IMR-90 (cell line): ENCODE data around the gene MCF2L2. TPM values are rescaled to one million over a fixed set of nuclear protein-coding genes. Genes with fewer than 3 reads are reported as not detected.

Source experiments
- ATAC-seq: fragments of 200-7000 bp; cut with Tn5 transposase; 2 replicates; pipeline ENCODE4 v1.9.1; 2020; ENCODE audit warnings: low read depth, mild to moderate bottlenecking, moderate library complexity
- BruUV-seq: library from RNA; stranded (reverse); fragments of 400-500 nt; replicated peaks from 2 replicates; lab custom pipeline; 2021; lab: Mats Ljungman, UMichigan
- CTCF ChIA-PET: fragments of 300-600 bp; formaldehyde crosslinking; extraction: SDS; loops from one replicate; lab custom pipeline; 2021; ENCODE audit warnings: antibody characterized with exemption; lab: Yijun Ruan, JAX
- POLR2A ChIA-PET: fragments of 300-600 bp; sonication (Branson Sonifier 250); formaldehyde crosslinking; loops from one replicate; lab custom pipeline; 2022; ENCODE audit warnings: antibody characterized with exemption; ENCODE audit not compliant: unreplicated experiment; lab: Charles Lee
- DNase-seq: peaks from one replicate; pipeline ENCODE4 v3.0.0; 2013
- H2AFZ ChIP-seq: replicated peaks from 2 replicates; pipeline ENCODE3; 2013; ENCODE audit warnings: low read length, mild to moderate bottlenecking; ENCODE audit not compliant: poor library complexity
- H2AK5ac ChIP-seq: 2 replicates; pipeline ENCODE4 v1.6.1; 2013; ENCODE audit warnings: low read depth, low read length, inconsistent platforms
- H2AK9ac ChIP-seq: replicated peaks from 2 replicates; pipeline ENCODE3; 2013; ENCODE audit warnings: mild to moderate bottlenecking, low read depth, low read length, moderate library complexity; ENCODE audit not compliant: poor library complexity
- H2BK120ac ChIP-seq: 2 replicates; pipeline ENCODE4 v1.6.1; 2013; ENCODE audit warnings: low read depth, low read length, inconsistent platforms
- H2BK15ac ChIP-seq: 3 replicates; pipeline ENCODE4 v1.6.1; 2013; ENCODE audit warnings: low read depth, low read length, inconsistent platforms
- H2BK20ac ChIP-seq: 2 replicates; pipeline ENCODE4 v1.6.1; 2013; ENCODE audit warnings: low read depth, mild to moderate bottlenecking, inconsistent platforms, low read length, moderate library complexity
- H2BK5ac ChIP-seq: 2 replicates; pipeline ENCODE4 v1.6.1; 2013; ENCODE audit warnings: mild to moderate bottlenecking, low read depth, low read length, inconsistent platforms; ENCODE audit not compliant: poor library complexity, severe bottlenecking
- H3K14ac ChIP-seq: replicated peaks from 2 replicates; pipeline ENCODE4 v1.6.1; 2013; ENCODE audit warnings: low read depth, low read length, inconsistent platforms
- H3K18ac ChIP-seq: 2 replicates; pipeline ENCODE4 v1.6.1; 2013; ENCODE audit warnings: low read depth, low read length, control low read depth
- H3K23ac ChIP-seq: 2 replicates; pipeline ENCODE4 v1.6.1; 2013; ENCODE audit warnings: low read depth, low read length, inconsistent platforms
- H3K27ac ChIP-seq: 2 replicates; pipeline ENCODE4 v1.5.1; 2013; ENCODE audit warnings: mild to moderate bottlenecking, control low read depth, low read length; ENCODE audit not compliant: insufficient read depth
- H3K27me3 ChIP-seq: 2 replicates; pipeline ENCODE4 v1.6.1; 2013; ENCODE audit warnings: low read length; ENCODE audit not compliant: control insufficient read depth, insufficient read depth
- H3K36me3 ChIP-seq: 2 replicates; pipeline ENCODE4 v1.6.1; 2013; ENCODE audit warnings: low read length, mixed read lengths; ENCODE audit not compliant: control insufficient read depth, insufficient read depth
- H3K4ac ChIP-seq: 2 replicates; pipeline ENCODE4 v1.6.1; 2013; ENCODE audit warnings: low read depth, low read length, inconsistent platforms
- H3K4me1 ChIP-seq: 2 replicates; pipeline ENCODE4 v1.6.1; 2013; ENCODE audit warnings: low read length, mixed read lengths; ENCODE audit not compliant: control insufficient read depth, insufficient read depth
- H3K4me2 ChIP-seq: 2 replicates; pipeline ENCODE4 v1.6.1; 2013; ENCODE audit warnings: low read depth, mild to moderate bottlenecking, control low read depth, low read length, moderate library complexity
- H3K4me3 ChIP-seq: 2 replicates; pipeline ENCODE4 v1.5.1; 2013; ENCODE audit warnings: low read depth, mild to moderate bottlenecking, control low read depth, low read length, moderate library complexity; ENCODE audit not compliant: insufficient read depth
- H3K56ac ChIP-seq: 2 replicates; pipeline ENCODE4 v1.6.1; 2013; ENCODE audit warnings: low read length, inconsistent platforms; ENCODE audit not compliant: insufficient read depth; ENCODE audit errors: extremely low read depth
- H3K79me1 ChIP-seq, 2 experiments: 2 replicates each; pipeline ENCODE4 v1.6.1; 2013; ENCODE audit warnings: low read length in 2 of 2, inconsistent platforms in 1 of 2, low read depth in 1 of 2
- H3K9ac ChIP-seq: 2 replicates; pipeline ENCODE4 v1.6.1; 2013; ENCODE audit warnings: low read depth, low read length, control low read depth
- H3K9me1 ChIP-seq: 2 replicates; pipeline ENCODE4 v1.6.1; 2013; ENCODE audit warnings: low read length, inconsistent platforms; ENCODE audit not compliant: insufficient read depth
- H3K9me3 ChIP-seq: 2 replicates; pipeline ENCODE4 v1.6.1; 2013; ENCODE audit warnings: low read length; ENCODE audit not compliant: control insufficient read depth, insufficient read depth
- H4K20me1 ChIP-seq: 2 replicates; pipeline ENCODE4 v1.6.1; 2013; ENCODE audit warnings: low read length, inconsistent platforms; ENCODE audit not compliant: insufficient read depth
- H4K5ac ChIP-seq: 2 replicates; pipeline ENCODE4 v1.6.1; 2013; ENCODE audit warnings: mild to moderate bottlenecking, low read depth, low read length, control low read depth
- H4K8ac ChIP-seq, 2 experiments: 2 replicates each; pipeline ENCODE4 v1.6.1; 2013; ENCODE audit warnings: low read depth in 2 of 2, low read length in 2 of 2, control low read depth in 1 of 2, inconsistent platforms in 1 of 2
- H4K91ac ChIP-seq: 2 replicates; pipeline ENCODE4 v1.6.1; 2013; ENCODE audit warnings: low read depth, low read length, inconsistent platforms; ENCODE audit not compliant: insufficient read depth
- CHD1 ChIP-seq: IDR thresholded peaks from 2 replicates; pipeline ENCODE4 v1.6.1; 2012; ENCODE audit warnings: low read depth, low read length, improper control_type of control experiment
- FOS ChIP-seq: fragments of 150-350 bp; IDR thresholded peaks from 2 replicates; pipeline ENCODE4 v1.6.1; 2016; ENCODE audit warnings: low read depth, low read length
- MAFK ChIP-seq: IDR thresholded peaks from 2 replicates; pipeline ENCODE4 v1.6.1; 2012; ENCODE audit warnings: low read depth, low read length, improper control_type of control experiment
- NFE2L2 ChIP-seq: fragments of 150-350 bp; IDR thresholded peaks from 2 replicates; pipeline ENCODE4 v1.6.1; 2016; ENCODE audit warnings: low read depth, mild to moderate bottlenecking, low read length
- RAD21 ChIP-seq: IDR thresholded peaks from 2 replicates; pipeline ENCODE4 v1.6.1; 2012; ENCODE audit warnings: low read length, improper control_type of control experiment
- WGBS, 2 experiments: methylation state at CpG; one replicate each; pipeline versions ENCODE4 v1.1.5 to v1.1.7; 2013; ENCODE audit warnings: missing lambda C conversion rate in 2 of 2; ENCODE audit not compliant: insufficient read length in 1 of 2; ENCODE audit errors: extremely low coverage in 2 of 2; 5-methylcytosine and 5-hydroxymethylcytosine counted together
- dilution Hi-C: fragments of 300-500 bp; cut with HindIII; formaldehyde crosslinking; loops from one replicate; pipeline ENCODE4 v1.14.3; 2018; ENCODE audit warnings: low sequenced_read_pairs; ENCODE audit not compliant: unreplicated experiment
- in situ Hi-C: fragments of 300-500 bp; cut with MboI; formaldehyde crosslinking; loops from 3 replicates; pipeline ENCODE4 v1.14.3; 2019; ENCODE audit warnings: low sequenced_read_pairs, inconsistent platforms, mixed read lengths
- intact Hi-C: fragments of 100-400 bp; cut with micrococcal nuclease; formaldehyde crosslinking; loops from 2 replicates; pipeline ENCODE4 v1.10.0; 2022
- polyA plus RNA-seq, 3 experiments: library from polyadenylated mRNA; depleted of rRNA; stranded (reverse); fragments of >200 nt; gene quantifications; 2 replicates each; pipeline ENCODE4 v1.2.3, GENCODE V29; 2012; ENCODE audit warnings: low replicate concordance in 1 of 3
- total RNA-seq: library from RNA; depleted of rRNA; stranded (reverse); fragments of >200 nt; gene quantifications from 2 replicates; pipeline ENCODE4 v1.2.3, GENCODE V29; 2012
- TF ChIP-seq, protein P1 (sequence below): conservative IDR thresholded peaks from 2 replicates; pipeline ENCODE4 v1.5.1; 2012; ENCODE audit warnings: mild to moderate bottlenecking, low read depth, low read length, improper control_type of control experiment

The MCF2L2 gene
- total and polyA plus RNA-seq, 2 of the 4 experiments (the other 2 are of a cell fraction): under 0.01 TPM; not detected in 1

DNA sequence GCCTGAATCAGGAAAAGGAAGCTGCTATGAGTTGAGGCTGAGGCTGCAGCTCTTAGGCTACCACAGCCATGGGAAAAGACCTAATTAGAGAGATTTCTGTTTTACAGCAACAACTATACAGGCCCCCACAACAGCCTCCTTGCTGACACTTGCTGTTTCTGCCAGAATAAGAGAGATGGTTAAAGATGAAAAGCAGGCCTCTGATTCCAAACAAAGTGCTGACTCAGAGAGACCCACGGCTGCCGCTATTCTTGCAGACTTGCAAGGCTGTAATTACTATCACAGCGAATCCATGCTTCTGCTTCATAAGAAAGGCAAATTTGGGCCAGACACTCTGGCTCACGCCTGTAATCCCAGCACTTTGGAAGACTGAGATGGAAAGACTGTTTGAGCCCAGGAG is 41.8 kb downstream of the MCF2L2 start:
- POLR2A ChIA-PET: no interaction called here
- whole genome bisulfite sequencing, 2 experiments: 69% methylated on average over 3 of the region's 4 CpGs; no CpG with 5 or more reads in 1 of the 2 experiments

More for the DNA sequence above, 41.8 kb downstream of the MCF2L2 start:
- ATAC-seq (no peak), DNase-seq (no peak)
- no peak overlapping the region for H4K5ac ChIP-seq
- no peak overlapping the region for H3K4ac ChIP-seq
- in situ Hi-C loops (loop anchor here (5.0 to 25.0 kb wide), 3 partner anchors 259 to 674 kb away; no protein-coding TSS in a partner anchor), intact Hi-C loops (loop anchor here (1.0 to 5.0 kb wide), 4 partner anchors 202 to 479 kb away; no protein-coding TSS in a partner anchor), dilution Hi-C loops (no loop called here)
- no peak overlapping the region for H3K4me2 ChIP-seq
- H3K14ac ChIP-seq: no peak overlapping the region
- no peak overlapping the region for H2BK20ac ChIP-seq
- no peak overlapping the region for H2BK5ac ChIP-seq
- no peak overlapping the region for H2AFZ ChIP-seq
- no peak overlapping the region for H2AK5ac ChIP-seq
- no peak overlapping the region for H3K23ac ChIP-seq
- no peak overlapping the region for H2BK15ac ChIP-seq
- H4K8ac ChIP-seq: no peak overlapping the region
- no peak overlapping the region for H3K27ac ChIP-seq
- no peak overlapping the region for H2AK9ac ChIP-seq
- no peaks in the 10 kb centered on the region for H3K9me1 ChIP-seq
- no peak for TF ChIP-seq CHD1
- TF ChIP-seq NFE2L2: no peak
- TF ChIP-seq, protein P1, sequence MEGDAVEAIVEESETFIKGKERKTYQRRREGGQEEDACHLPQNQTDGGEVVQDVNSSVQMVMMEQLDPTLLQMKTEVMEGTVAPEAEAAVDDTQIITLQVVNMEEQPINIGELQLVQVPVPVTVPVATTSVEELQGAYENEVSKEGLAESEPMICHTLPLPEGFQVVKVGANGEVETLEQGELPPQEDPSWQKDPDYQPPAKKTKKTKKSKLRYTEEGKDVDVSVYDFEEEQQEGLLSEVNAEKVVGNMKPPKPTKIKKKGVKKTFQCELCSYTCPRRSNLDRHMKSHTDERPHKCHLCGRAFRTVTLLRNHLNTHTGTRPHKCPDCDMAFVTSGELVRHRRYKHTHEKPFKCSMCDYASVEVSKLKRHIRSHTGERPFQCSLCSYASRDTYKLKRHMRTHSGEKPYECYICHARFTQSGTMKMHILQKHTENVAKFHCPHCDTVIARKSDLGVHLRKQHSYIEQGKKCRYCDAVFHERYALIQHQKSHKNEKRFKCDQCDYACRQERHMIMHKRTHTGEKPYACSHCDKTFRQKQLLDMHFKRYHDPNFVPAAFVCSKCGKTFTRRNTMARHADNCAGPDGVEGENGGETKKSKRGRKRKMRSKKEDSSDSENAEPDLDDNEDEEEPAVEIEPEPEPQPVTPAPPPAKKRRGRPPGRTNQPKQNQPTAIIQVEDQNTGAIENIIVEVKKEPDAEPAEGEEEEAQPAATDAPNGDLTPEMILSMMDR: no peak
- TF ChIP-seq RAD21: no peak
- no peak for TF ChIP-seq FOS
- TF ChIP-seq MAFK: 0 out of 2 replicates have a peak, but pooled peaks have one; percentile 16
- no peaks in the 10 kb centered on the region for H4K20me1 ChIP-seq
- no peaks in the 10 kb centered on the region for H3K9me3 ChIP-seq
- H4K91ac ChIP-seq: no peak overlapping the region
- no peak overlapping the region for H3K9ac ChIP-seq
- H3K79me1 ChIP-seq: no peaks in the 10 kb centered on the region
- no peaks in the 10 kb centered on the region for H3K36me3 ChIP-seq
- no peak overlapping the region for H3K18ac ChIP-seq
- BruUV-seq: no TSS peak
- no peak overlapping the region for H3K4me3 ChIP-seq
- H3K27me3 ChIP-seq: peaks cover 17% of the 10 kb centered on the region
- H3K56ac ChIP-seq: no peak overlapping the region
- H2BK120ac ChIP-seq: no peak overlapping the region
- CTCF ChIA-PET: interaction anchor here (1.0 to 2.4 kb wide), 3 partner anchors 202 to 264 kb away, joined by 4 to 28 read pairs (median 6); no protein-coding TSS in a partner anchor
- no peaks in the 10 kb centered on the region for H3K4me1 ChIP-seq
